ENCODE data around the gene LRRC2.
"Not testable (repeated sequence)": the region's sequence is repeated elsewhere in the genome, so short reads cannot be mapped to it uniquely, and the experiment has no call there.

LRRC2 gene

GRCh38 chr3:46549408-46549904 lies 16.6 kb downstream of the LRRC2 start:
- Histone ChIP-seq H3K36me3 (ENCODE audit: control insufficient read depth, insufficient read depth, low read length) (no peaks in the 10 kb centered on the region), H3K4me2 (ENCODE audit: low read length) (no peak overlapping the region), H3K27ac (no peak overlapping the region), H3K79me2 (no peaks in the 10 kb centered on the region), H3K27me3 (ENCODE audit: control insufficient read depth, insufficient read depth, low read length) (no peaks in the 10 kb centered on the region), H3K4me3 (ENCODE audit: low read depth, low read length) (no peak overlapping the region), H3K9me3 (ENCODE audit: control insufficient read depth, low read length) (no peaks in the 10 kb centered on the region), H3K9ac (no peak overlapping the region), H2AFZ (no peak overlapping the region), H3K4me1 (no peaks in the 10 kb centered on the region)
- TF ChIP-seq, protein P1, sequence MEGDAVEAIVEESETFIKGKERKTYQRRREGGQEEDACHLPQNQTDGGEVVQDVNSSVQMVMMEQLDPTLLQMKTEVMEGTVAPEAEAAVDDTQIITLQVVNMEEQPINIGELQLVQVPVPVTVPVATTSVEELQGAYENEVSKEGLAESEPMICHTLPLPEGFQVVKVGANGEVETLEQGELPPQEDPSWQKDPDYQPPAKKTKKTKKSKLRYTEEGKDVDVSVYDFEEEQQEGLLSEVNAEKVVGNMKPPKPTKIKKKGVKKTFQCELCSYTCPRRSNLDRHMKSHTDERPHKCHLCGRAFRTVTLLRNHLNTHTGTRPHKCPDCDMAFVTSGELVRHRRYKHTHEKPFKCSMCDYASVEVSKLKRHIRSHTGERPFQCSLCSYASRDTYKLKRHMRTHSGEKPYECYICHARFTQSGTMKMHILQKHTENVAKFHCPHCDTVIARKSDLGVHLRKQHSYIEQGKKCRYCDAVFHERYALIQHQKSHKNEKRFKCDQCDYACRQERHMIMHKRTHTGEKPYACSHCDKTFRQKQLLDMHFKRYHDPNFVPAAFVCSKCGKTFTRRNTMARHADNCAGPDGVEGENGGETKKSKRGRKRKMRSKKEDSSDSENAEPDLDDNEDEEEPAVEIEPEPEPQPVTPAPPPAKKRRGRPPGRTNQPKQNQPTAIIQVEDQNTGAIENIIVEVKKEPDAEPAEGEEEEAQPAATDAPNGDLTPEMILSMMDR (IDR thresholded peaks at IDR 0.05), result no peak

DNA sequence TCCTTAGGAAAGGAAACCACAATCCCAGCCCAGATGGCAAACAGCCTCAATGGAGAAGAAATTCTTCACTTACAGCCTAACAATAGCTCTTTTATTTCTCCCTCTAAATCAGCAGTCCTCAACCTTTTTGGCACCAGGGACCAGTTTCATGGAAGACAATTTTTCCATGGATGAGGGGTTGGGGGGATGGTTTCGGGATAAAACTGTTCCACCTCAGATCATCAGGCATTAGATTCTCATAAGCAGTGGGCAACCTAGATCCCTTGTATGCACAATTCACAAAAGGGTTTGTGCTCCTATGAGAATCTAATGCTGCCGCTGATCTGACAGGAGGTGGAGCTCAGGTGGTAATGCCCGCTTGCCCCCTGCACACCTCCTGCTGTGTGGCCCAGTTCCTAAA lies 17.5 kb downstream of the LRRC2 start:
- H3K9ac ChIP-seq; H3K27ac ChIP-seq; H3K4me1 ChIP-seq; H3K4me3 ChIP-seq (ENCODE audit: low read depth, low read length); H3K36me3 ChIP-seq (ENCODE audit: control insufficient read depth, insufficient read depth, low read length); H3K27me3 ChIP-seq (ENCODE audit: control insufficient read depth, insufficient read depth, low read length); H3K79me2 ChIP-seq; H3K4me2 ChIP-seq (ENCODE audit: low read length); H3K9me3 ChIP-seq (ENCODE audit: control insufficient read depth, low read length); H2AFZ ChIP-seq: not testable (repeated sequence)

- no peak overlapping the region for H3K9ac ChIP-seq
- no peaks in the 10 kb centered on the region for H3K79me2 ChIP-seq
- peak overlapping the region; percentile 29 for H2AFZ ChIP-seq
- H3K4me3 ChIP-seq (ENCODE audit: low read depth, low read length), result no peak overlapping the region
- H3K36me3 ChIP-seq (ENCODE audit: control insufficient read depth, insufficient read depth, low read length), result no peaks in the 10 kb centered on the region
- TF ChIP-seq, protein P1 (IDR thresholded peaks at IDR 0.05), result no peak
- H3K9me3 ChIP-seq (ENCODE audit: control insufficient read depth, low read length), result no peaks in the 10 kb centered on the region
- no peaks in the 10 kb centered on the region for H3K27me3 ChIP-seq (ENCODE audit: control insufficient read depth, insufficient read depth, low read length)
- peaks cover 2% of the 10 kb centered on the region for H3K4me1 ChIP-seq
- H3K4me2 ChIP-seq (ENCODE audit: low read length), result no peak overlapping the region
- no peak overlapping the region for H3K27ac ChIP-seq
Measured at GRCh38 chr3:46546896-46547440, 19.1 kb downstream of the LRRC2 start.

GRCh38 chr3:46545818-46546630 lies 20.1 kb downstream of the LRRC2 start:
- TF ChIP-seq, protein P1 (IDR thresholded peaks at IDR 0.05), result no peak
- Histone ChIP-seq H3K27me3 (ENCODE audit: control insufficient read depth, insufficient read depth, low read length) (no peaks in the 10 kb centered on the region), H2AFZ (no peak overlapping the region), H3K9me3 (ENCODE audit: control insufficient read depth, low read length) (no peaks in the 10 kb centered on the region), H3K4me1 (peaks cover 3% of the 10 kb centered on the region), H3K4me3 (ENCODE audit: low read depth, low read length) (no peak overlapping the region), H3K36me3 (ENCODE audit: control insufficient read depth, insufficient read depth, low read length) (no peaks in the 10 kb centered on the region), H3K79me2 (no peaks in the 10 kb centered on the region), H3K27ac (no peak overlapping the region), H3K9ac (no peak overlapping the region), H3K4me2 (ENCODE audit: low read length) (no peak overlapping the region)

- TF ChIP-seq, protein P1 (IDR thresholded peaks at IDR 0.05), result no peak
- Histone ChIP-seq H3K79me2 (no peaks in the 10 kb centered on the region), H3K36me3 (ENCODE audit: control insufficient read depth, insufficient read depth, low read length) (no peaks in the 10 kb centered on the region), H3K27ac (no peak overlapping the region), H3K4me2 (ENCODE audit: low read length) (no peak overlapping the region), H2AFZ (no peak overlapping the region), H3K9ac (no peak overlapping the region), H3K27me3 (ENCODE audit: control insufficient read depth, insufficient read depth, low read length) (no peaks in the 10 kb centered on the region), H3K4me3 (ENCODE audit: low read depth, low read length) (no peak overlapping the region), H3K4me1 (peaks cover 3% of the 10 kb centered on the region), H3K9me3 (ENCODE audit: control insufficient read depth, low read length) (no peaks in the 10 kb centered on the region)
Measured at GRCh38 chr3:46544771-46545503, 21.2 kb downstream of the LRRC2 start.
